Smooth muscle cell of the pulmonary artery (primary cell): ENCODE results near the gene RPS24. TPM values are rescaled to one million over a fixed set of nuclear protein-coding genes. Genes with fewer than 3 reads are reported as not detected.

ENCODE experiments used
- total RNA-seq: library from RNA; depleted of rRNA; stranded (reverse); fragments of >200 nt; gene quantifications from 2 replicates; pipeline ENCODE4 v1.2.3, GENCODE V29; 2014

The RPS24 gene
- 1,054 and 1,389 TPM in 2 replicates for total RNA-seq

DNA sequence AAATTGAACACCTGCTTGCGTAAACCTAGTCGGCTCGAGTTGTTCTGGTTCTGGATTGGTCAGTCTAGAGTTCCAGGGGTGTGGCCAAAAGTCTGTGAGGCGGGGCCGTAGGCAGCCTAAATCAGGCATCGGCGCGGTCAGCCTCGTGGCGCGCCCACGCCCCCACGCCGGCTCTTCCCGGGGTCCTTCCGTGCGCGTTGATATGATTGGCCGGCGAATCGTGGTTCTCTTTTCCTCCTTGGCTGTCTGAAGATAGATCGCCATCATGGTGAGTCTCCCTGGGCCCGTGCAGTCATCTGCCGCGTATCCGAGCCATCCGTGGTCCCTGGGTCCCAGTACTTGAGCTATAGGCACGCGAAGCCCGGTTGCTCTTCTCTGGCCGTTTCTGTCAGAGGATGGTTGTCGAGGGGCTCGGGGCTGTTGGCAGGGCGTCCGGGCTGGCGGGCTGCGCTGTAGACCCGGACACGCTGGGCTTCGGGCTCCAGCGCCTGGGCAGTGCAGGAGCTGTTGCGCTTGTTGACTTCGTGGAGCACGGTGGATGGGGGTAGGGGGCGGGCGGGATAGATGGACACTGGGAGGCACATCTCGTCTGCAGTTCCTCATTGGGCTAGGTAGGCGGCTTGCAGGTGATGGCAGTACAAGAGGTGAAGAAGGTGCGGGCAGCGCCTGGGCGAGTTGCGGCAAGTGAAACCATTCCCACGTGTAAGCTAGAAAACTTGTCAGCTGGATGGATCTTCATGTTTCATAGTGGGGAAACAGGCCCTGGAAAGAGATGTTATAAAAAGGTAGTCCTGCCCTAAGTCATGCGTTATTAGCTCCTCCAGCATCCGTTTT is at the start of gene RPS24:
Gene RPS24 (plus strand): TSS at position 227 of the 834 bp plus-strand sequence. CDS start 39 bp downstream, at position 266.

DNA sequence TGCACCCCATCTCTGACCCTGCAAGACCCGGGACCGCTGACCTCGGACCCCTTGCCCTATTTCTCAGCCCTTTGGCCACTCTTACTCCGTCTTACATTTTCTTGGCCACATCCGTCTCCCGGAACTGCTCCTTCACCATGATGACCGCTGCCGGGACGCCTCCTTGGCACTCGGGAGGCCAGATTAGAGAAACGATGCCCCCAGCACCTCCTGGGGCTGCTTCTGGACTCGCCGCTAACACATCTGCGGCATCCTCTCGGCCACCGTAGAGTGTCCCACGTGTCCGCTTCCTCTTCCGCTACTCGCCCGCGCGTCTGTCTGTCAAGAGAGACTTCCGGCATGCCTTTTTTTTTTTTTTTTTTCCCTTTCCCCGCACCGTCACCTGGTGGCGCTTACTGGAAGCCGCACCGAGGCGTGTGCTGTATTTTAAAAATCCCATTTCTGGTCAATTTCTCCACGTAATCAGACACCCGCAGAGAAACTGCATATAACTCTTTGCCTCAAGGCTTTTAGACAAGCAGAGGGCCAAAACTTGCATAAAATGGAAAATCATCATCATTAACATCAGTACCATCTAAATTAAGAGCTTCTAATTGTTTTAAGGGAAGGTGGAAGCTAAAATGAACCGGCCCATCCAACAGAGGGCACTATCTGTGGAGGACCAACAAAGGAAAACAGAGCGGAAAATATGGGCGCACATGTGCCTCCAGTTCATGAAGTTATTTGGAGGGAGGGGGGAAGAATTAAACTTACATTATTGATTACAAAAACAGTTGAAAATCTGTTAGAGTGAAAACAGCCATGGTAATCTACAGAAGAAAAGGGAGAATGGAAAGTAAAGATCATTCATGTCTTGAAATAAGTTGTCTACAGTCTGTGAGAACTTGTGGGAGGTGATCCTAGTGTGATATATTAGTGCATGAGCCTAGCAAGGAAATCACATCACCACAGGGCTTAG is 4.1 kb upstream of the RPS24 start, which contains the start of gene POLR3A:
Gene POLR3A (minus strand): TSS at position 247 of the 958 bp plus-strand sequence. CDS start 108 bp downstream, at position 139.

Other genes starting within 250 kb of the RPS24 start
- gene DLG5, start 107.1 kb upstream of the RPS24 start, total RNA-seq: 47.4 and 59.4 TPM in 2 replicates
- 18.2 and 19.8 TPM in 2 replicates for gene POLR3A, start 4.3 kb upstream of the RPS24 start, total RNA-seq